ENCODE measurements around the gene MAP2K1.
"Not testable (repeated sequence)": the region's sequence is repeated elsewhere in the genome, so short reads cannot be mapped to it uniquely, and the experiment has no call there.

The MAP2K1 gene

GRCh38 chr15:66497502-66498455 lies 111.1 kb downstream of the MAP2K1 start, which contains the start of gene SNAPC5:
TSS of gene SNAPC5 (minus strand) at chr15:66497762. CDS start at chr15:66497731, 31 bp downstream.
- Histone ChIP-seq H3K9ac (ENCODE audit: low read depth, low read length) (peak within 1 kb of the TSS; percentile 98), H3K27ac (ENCODE audit: low read depth, low read length) (peak within 1 kb of the TSS; percentile 99), H3K4me3 (ENCODE audit: low read length) (peak within 1 kb of the TSS; percentile 88), H3K27me3 (ENCODE audit: insufficient read depth, low read length) (no peaks in the 10 kb centered on the region), H3K4me1 (ENCODE audit: insufficient read depth, low read length) (no peaks in the 10 kb centered on the region; the same call in 1 of the 2 replicates), H3K9me3 (ENCODE audit: insufficient read depth, low read depth, low read length) (no peaks in the 10 kb centered on the region), H3K36me3 (ENCODE audit: insufficient read depth, low read length) (peaks cover 80% of the 10 kb centered on the region)
- 11% methylated on average over 43 of the region's 43 CpGs for WGBS

- no peaks in the 10 kb centered on the region; the same call in 1 of the 2 replicates for H3K4me1 ChIP-seq (ENCODE audit: insufficient read depth, low read length)
- peak overlapping the region; percentile 37; the same call in 1 of the 2 replicates for H3K27ac ChIP-seq (ENCODE audit: low read depth, low read length)
- 86% methylated on average over 3 of the region's 3 CpGs for WGBS
- peaks cover 80% of the 10 kb centered on the region for H3K36me3 ChIP-seq (ENCODE audit: insufficient read depth, low read length)
- H3K9me3 ChIP-seq (ENCODE audit: insufficient read depth, low read depth, low read length): no peaks in the 10 kb centered on the region
- no peak overlapping the region for H3K4me3 ChIP-seq (ENCODE audit: low read length)
- no peaks in the 10 kb centered on the region for H3K27me3 ChIP-seq (ENCODE audit: insufficient read depth, low read length)
- no peak overlapping the region for H3K9ac ChIP-seq (ENCODE audit: low read depth, low read length)
Observed at GRCh38 chr15:66498501-66499386, 112.0 kb downstream of the MAP2K1 start.

- not testable (repeated sequence) for H3K27me3 ChIP-seq (ENCODE audit: insufficient read depth, low read length); H3K9ac ChIP-seq (ENCODE audit: low read depth, low read length); H3K4me1 ChIP-seq (ENCODE audit: insufficient read depth, low read length); H3K9me3 ChIP-seq (ENCODE audit: insufficient read depth, low read depth, low read length); H3K4me3 ChIP-seq (ENCODE audit: low read length)
- peaks cover 70% of the 10 kb centered on the region for H3K36me3 ChIP-seq (ENCODE audit: insufficient read depth, low read length)
- peak overlapping the region; percentile 16; the same call in 1 of the 2 replicates for H3K27ac ChIP-seq (ENCODE audit: low read depth, low read length)
- 97% methylated on average over 7 of the region's 7 CpGs for WGBS
Observed at GRCh38 chr15:66500346-66500745, 113.6 kb downstream of the MAP2K1 start.

GRCh38 chr15:66502491-66502890 lies 115.8 kb downstream of the MAP2K1 start:
- Histone ChIP-seq H3K36me3 (ENCODE audit: insufficient read depth, low read length) (peaks cover 63% of the 10 kb centered on the region), H3K4me1 (ENCODE audit: insufficient read depth, low read length) (no peaks in the 10 kb centered on the region), H3K9me3 (ENCODE audit: insufficient read depth, low read depth, low read length) (no peaks in the 10 kb centered on the region), H3K27me3 (ENCODE audit: insufficient read depth, low read length) (no peaks in the 10 kb centered on the region), H3K27ac (ENCODE audit: low read depth, low read length) (peak overlapping the region; percentile 47; the same call in 1 of the 2 replicates), H3K9ac (ENCODE audit: low read depth, low read length) (peak overlapping the region; percentile 99), H3K4me3 (ENCODE audit: low read length) (peak overlapping the region; percentile 92)
- WGBS: 92% methylated on average over 10 of the region's 10 CpGs

GRCh38 chr15:66503041-66503648 lies 116.4 kb downstream of the MAP2K1 start:
- Histone ChIP-seq H3K27ac (ENCODE audit: low read depth, low read length) (peak overlapping the region; percentile 97), H3K36me3 (ENCODE audit: insufficient read depth, low read length) (peaks cover 61% of the 10 kb centered on the region), H3K9ac (ENCODE audit: low read depth, low read length) (peak overlapping the region; percentile 99), H3K4me3 (ENCODE audit: low read length) (peak overlapping the region; percentile 92)
- 63% methylated on average over 13 of the region's 13 CpGs for WGBS
- not testable (repeated sequence) for H3K27me3 ChIP-seq (ENCODE audit: insufficient read depth, low read length); H3K4me1 ChIP-seq (ENCODE audit: insufficient read depth, low read length); H3K9me3 ChIP-seq (ENCODE audit: insufficient read depth, low read depth, low read length)

GRCh38 chr15:66503780-66504562 lies 117.3 kb downstream of the MAP2K1 start:
- no peaks in the 10 kb centered on the region for H3K27me3 ChIP-seq (ENCODE audit: insufficient read depth, low read length)
- 0% methylated on average over 12 of the region's 12 CpGs for WGBS
- peak overlapping the region; percentile 97 for H3K27ac ChIP-seq (ENCODE audit: low read depth, low read length)
- H3K4me3 ChIP-seq (ENCODE audit: low read length): peak overlapping the region; percentile 92
- H3K9me3 ChIP-seq (ENCODE audit: insufficient read depth, low read depth, low read length): no peaks in the 10 kb centered on the region
- H3K36me3 ChIP-seq (ENCODE audit: insufficient read depth, low read length): peaks cover 57% of the 10 kb centered on the region
- no peaks in the 10 kb centered on the region for H3K4me1 ChIP-seq (ENCODE audit: insufficient read depth, low read length)
- peak overlapping the region; percentile 99 for H3K9ac ChIP-seq (ENCODE audit: low read depth, low read length)

- H3K9me3 ChIP-seq (ENCODE audit: insufficient read depth, low read depth, low read length): no peaks in the 10 kb centered on the region
- peak within 1 kb of the TSS; percentile 99 for H3K9ac ChIP-seq (ENCODE audit: low read depth, low read length)
- H3K4me1 ChIP-seq (ENCODE audit: insufficient read depth, low read length): no peaks in the 10 kb centered on the region
- under 1% methylated on average over 35 of the region's 46 CpGs for WGBS
- peak within 1 kb of the TSS; percentile 97 for H3K27ac ChIP-seq (ENCODE audit: low read depth, low read length)
- H3K4me3 ChIP-seq (ENCODE audit: low read length): peak within 1 kb of the TSS; percentile 92
- peaks cover 53% of the 10 kb centered on the region for H3K36me3 ChIP-seq (ENCODE audit: insufficient read depth, low read length)
- no peaks in the 10 kb centered on the region for H3K27me3 ChIP-seq (ENCODE audit: insufficient read depth, low read length)
Observed at GRCh38 chr15:66504563-66505429, 118.1 kb downstream of the MAP2K1 start, which contains the start of the genes RPL4 and ZWILCH. TSS of gene RPL4 (minus strand) at chr15:66504855. CDS start at chr15:66504790, 65 bp downstream. TSS of gene ZWILCH (plus strand) at chr15:66505326. CDS start at chr15:66505339, 13 bp downstream.

GRCh38 chr15:66505430-66505811 lies 118.7 kb downstream of the MAP2K1 start:
- Histone ChIP-seq H3K9ac (ENCODE audit: low read depth, low read length) (peak overlapping the region; percentile 99), H3K4me1 (ENCODE audit: insufficient read depth, low read length) (no peaks in the 10 kb centered on the region), H3K4me3 (ENCODE audit: low read length) (peak overlapping the region; percentile 92), H3K36me3 (ENCODE audit: insufficient read depth, low read length) (peaks cover 50% of the 10 kb centered on the region), H3K27me3 (ENCODE audit: insufficient read depth, low read length) (no peaks in the 10 kb centered on the region), H3K27ac (ENCODE audit: low read depth, low read length) (peak overlapping the region; percentile 97), H3K9me3 (ENCODE audit: insufficient read depth, low read depth, low read length) (no peaks in the 10 kb centered on the region)
- WGBS: 1% methylated on average over 13 of the region's 13 CpGs

- Histone ChIP-seq H3K36me3 (ENCODE audit: insufficient read depth, low read length) (peaks cover 50% of the 10 kb centered on the region), H3K4me1 (ENCODE audit: insufficient read depth, low read length) (no peaks in the 10 kb centered on the region), H3K27me3 (ENCODE audit: insufficient read depth, low read length) (no peaks in the 10 kb centered on the region), H3K9me3 (ENCODE audit: insufficient read depth, low read depth, low read length) (no peaks in the 10 kb centered on the region), H3K4me3 (ENCODE audit: low read length) (peak overlapping the region; percentile 92), H3K9ac (ENCODE audit: low read depth, low read length) (peak overlapping the region; percentile 99), H3K27ac (ENCODE audit: low read depth, low read length) (peak overlapping the region; percentile 97; the same call in 1 of the 2 replicates)
- WGBS: 55% methylated on average over 4 of the region's 4 CpGs
Observed at GRCh38 chr15:66505818-66506217, 119.1 kb downstream of the MAP2K1 start.

Measured in HUES64 (cell line).